A549 (cell line): Measurements from ENCODE around the gene FAM76A. TPM values are rescaled to one million over a fixed set of nuclear protein-coding genes. Genes with fewer than 3 reads are reported as not detected.

ENCODE experiments used
- ATAC-seq, 2 experiments: fragments of 200-7000 bp in 1 of 2; fragments of >200 bp in 1 of 2; cut with Nextera tagmentation in 1 of 2; cut with Tn5 transposase in 1 of 2; 3 replicates each; pipeline versions ENCODE4 v1.8.0 to v1.9.1; 2018 to 2020; ENCODE audit warnings: mild to moderate bottlenecking in 1 of 2, moderate library complexity in 1 of 2
- CTCF ChIA-PET: fragments of 300-600 bp; sonication (Branson Sonifier 250); formaldehyde crosslinking; extraction: SDS; loops from one replicate; lab custom pipeline; 2021; ENCODE audit warnings: antibody characterized with exemption, inconsistent platforms; lab: Yijun Ruan, JAX
- POLR2A ChIA-PET: fragments of 350-600 bp; formaldehyde crosslinking; extraction: SDS; loops from one replicate; lab custom pipeline; 2021; ENCODE audit warnings: antibody characterized with exemption, inconsistent platforms; lab: Yijun Ruan, JAX
- DNase-seq, 2 experiments: peaks; one replicate each; pipeline versions ENCODE4 v3.0.0 to v3.0.0-alpha.2; 2011 to 2016; ENCODE audit warnings: low read depth in 1 of 2, low spot score in 1 of 2
- FAIRE-seq: peaks from 2 replicates; lab custom pipeline; 2011; peaks lifted over from hg19 to GRCh38; lab: Jason Lieb, UNC
- H3K27ac ChIP-seq, 2 experiments: fragments of >200 bp; sonication (Bioruptor Twin); formaldehyde crosslinking; 3 replicates each; pipeline ENCODE4 v1.5.1; 2016 to 2017
- H3K4me1 ChIP-seq: fragments of >200 bp; sonication (Bioruptor Twin); formaldehyde crosslinking; 3 replicates; pipeline ENCODE4 v1.6.1; 2016
- H3K4me2 ChIP-seq: fragments of >200 bp; sonication (Bioruptor Twin); formaldehyde crosslinking; 3 replicates; pipeline ENCODE4 v1.6.1; 2016
- H3K4me3 ChIP-seq: fragments of >200 bp; sonication (Bioruptor Twin); formaldehyde crosslinking; 3 replicates; pipeline ENCODE4 v1.5.1; 2016
- H3K9me3 ChIP-seq: fragments of >200 bp; sonication (Bioruptor Twin); formaldehyde crosslinking; 3 replicates; pipeline ENCODE4 v1.6.1; 2016
- ATOH8 ChIP-seq: fragments of 250-450 bp; sonication (Bioruptor Pico); IDR thresholded peaks from 2 replicates; pipeline ENCODE4 v1.5.0; 2020; ENCODE audit warnings: low read depth, mild to moderate bottlenecking, moderate library complexity
- BCL3 ChIP-seq: fragments of >200 bp; sonication (Bioruptor Twin); formaldehyde crosslinking; IDR thresholded peaks from 3 replicates; pipeline ENCODE4 v1.6.1; 2016
- BHLHE40 ChIP-seq: IDR thresholded peaks from 2 replicates; pipeline ENCODE4 v1.6.1; 2012; ENCODE audit warnings: low read depth, low read length, inconsistent platforms
- CBX8 ChIP-seq: fragments of 200-600 bp; sonication (generic); IDR thresholded peaks from 2 replicates; pipeline ENCODE4 v1.6.1; 2016
- CEBPB ChIP-seq, 2 experiments: fragments of >200 bp in 1 of 2; sonication (Bioruptor Twin) in 1 of 2; formaldehyde crosslinking in 1 of 2; IDR thresholded peaks; 2 replicates each; pipeline ENCODE4 v1.6.1; 2012 to 2016
- E2F6 ChIP-seq: IDR thresholded peaks from 2 replicates; pipeline ENCODE4 v1.6.1; 2012; ENCODE audit warnings: low read depth, borderline replicate concordance
- EHF ChIP-seq: fragments of 250-450 bp; sonication (Bioruptor Pico); IDR thresholded peaks from 2 replicates; pipeline ENCODE4 v1.5.0; 2020; ENCODE audit warnings: mild to moderate bottlenecking
- GATA3 ChIP-seq: IDR thresholded peaks from 2 replicates; pipeline ENCODE4 v1.6.1; 2012; ENCODE audit warnings: borderline replicate concordance
- HDAC2 ChIP-seq: fragments of 200-600 bp; sonication (generic); IDR thresholded peaks from 2 replicates; pipeline ENCODE4 v1.6.1; 2016
- HMGXB4 ChIP-seq: fragments of 250-450 bp; sonication (Bioruptor Pico); IDR thresholded peaks from 2 replicates; pipeline ENCODE4 v1.5.0; 2021; ENCODE audit warnings: mild to moderate bottlenecking, moderate library complexity, borderline replicate concordance
- HOXA7 ChIP-seq: fragments of 250-450 bp; sonication (Bioruptor Pico); IDR thresholded peaks from 2 replicates; pipeline ENCODE4 v1.5.0; 2020; ENCODE audit warnings: mild to moderate bottlenecking, moderate library complexity
- KDM1A ChIP-seq: fragments of 200-600 bp; sonication (generic); IDR thresholded peaks from 2 replicates; pipeline ENCODE4 v1.6.1; 2016; ENCODE audit warnings: low read depth, mild to moderate bottlenecking
- NR3C1 ChIP-seq: fragments of >200 bp; sonication (Bioruptor Twin); formaldehyde crosslinking; IDR thresholded peaks from 3 replicates; pipeline ENCODE4 v1.6.1; 2017
- PBX3 ChIP-seq: IDR thresholded peaks from 2 replicates; pipeline ENCODE4 v1.6.1; 2012
- PHF8 ChIP-seq: fragments of 200-600 bp; sonication (generic); IDR thresholded peaks from 2 replicates; pipeline ENCODE4 v1.6.1; 2016; ENCODE audit warnings: low read depth, mild to moderate bottlenecking, antibody characterized with exemption, moderate library complexity, borderline replicate concordance
- POLR2A ChIP-seq: IDR thresholded peaks from 2 replicates; pipeline ENCODE4 v1.6.1; 2012; ENCODE audit warnings: mild to moderate bottlenecking, low read length
- POLR2AphosphoS2 ChIP-seq: conservative IDR thresholded peaks from 2 replicates; pipeline ENCODE4 v1.6.1; 2012; ENCODE audit warnings: low read length, improper control_type of control experiment, inconsistent platforms
- RAD21 ChIP-seq, 2 experiments: fragments of >200 bp in 1 of 2; sonication (Bioruptor Twin) in 1 of 2; formaldehyde crosslinking in 1 of 2; IDR thresholded peaks in 1 of 2; conservative IDR thresholded peaks in 1 of 2; 2 replicates in 1 of 2; 3 replicates in 1 of 2; pipeline ENCODE4 v1.6.1; 2012 to 2018; ENCODE audit warnings: inconsistent platforms in 1 of 2
- RARB ChIP-seq: fragments of 250-450 bp; sonication (Bioruptor Pico); IDR thresholded peaks from 2 replicates; pipeline ENCODE4 v1.8.0; 2021; ENCODE audit warnings: mild to moderate bottlenecking, moderate library complexity
- RCOR1 ChIP-seq: fragments of 150-350 bp; IDR thresholded peaks from 2 replicates; pipeline ENCODE4 v1.6.1; 2014; ENCODE audit warnings: antibody characterized with exemption, low read length, low read depth
- RFX5 ChIP-seq: fragments of 450-650 bp; IDR thresholded peaks from 2 replicates; pipeline ENCODE4 v1.7.1; 2014; ENCODE audit warnings: antibody characterized with exemption, mild to moderate bottlenecking, moderate library complexity
- SREBF2 ChIP-seq: fragments of 450-650 bp; IDR thresholded peaks from 2 replicates; pipeline ENCODE4 v1.6.1; 2014; ENCODE audit warnings: mild to moderate bottlenecking, moderate library complexity
- TP53 ChIP-seq: fragments of 250-450 bp; sonication (Bioruptor Pico); IDR thresholded peaks from 2 replicates; pipeline ENCODE4 v1.5.0; 2021; ENCODE audit warnings: mild to moderate bottlenecking, moderate library complexity
- ZFP36 ChIP-seq: fragments of 450-650 bp; IDR thresholded peaks from 2 replicates; pipeline ENCODE4 v1.6.1; 2014; ENCODE audit warnings: borderline replicate concordance; ENCODE audit not compliant: partially characterized antibody
- ZNF302 ChIP-seq: fragments of 250-450 bp; sonication (Bioruptor Pico); IDR thresholded peaks from 2 replicates; pipeline ENCODE4 v1.9.0; 2021; ENCODE audit warnings: inconsistent platforms, mild to moderate bottlenecking, moderate library complexity
- ZSCAN20 ChIP-seq: fragments of 250-450 bp; sonication (Bioruptor Pico); IDR thresholded peaks from 2 replicates; pipeline ENCODE4 v1.8.0; 2022; ENCODE audit warnings: mild to moderate bottlenecking, moderate library complexity
- WGBS: methylation state at CpG from one replicate; pipeline ENCODE4 v1.1.6; 2017; ENCODE audit errors: missing lambda C conversion rate; 5-methylcytosine and 5-hydroxymethylcytosine counted together
- polyA plus RNA-seq, 4 experiments: library from polyadenylated mRNA; depleted of rRNA in 3 of 4; stranded (reverse); fragments of >200 nt; fragmentation: RNase III in 1 of 4; extraction: RNeasy Plus Mini Kit Qiagen cat#74134 plus additional on column Dnase treatment in 1 of 4; gene quantifications; 2 replicates in 3 of 4; 3 replicates in 1 of 4; pipeline ENCODE4 v1.2.3, GENCODE V29; 2011 to 2017

The FAM76A gene
- polyA plus RNA-seq, 2 of the 4 experiments (the other 2 are of a cell fraction), result 4.8 to 6.5 TPM

- H3K27ac ChIP-seq, result no peak overlapping the region
- H3K4me3 ChIP-seq, result no peak overlapping the region
- no peak for ATAC-seq
- TF ChIP-seq HDAC2 (no peak), RARB (no peak), POLR2A (no peak), CBX8 (no peak), ATOH8 (no peak), EHF (CRISPR knock-in tag) (no peak), TP53 (no peak), CEBPB (IDR thresholded peaks at IDR 0.05) (no peak), RCOR1 (no peak), RFX5 (no peak), NR3C1 (no peak), PHF8 (no peak), HOXA7 (no peak), ZNF302 (CRISPR knock-in tag) (no peak), E2F6 (no peak), PBX3 (no peak), BHLHE40 (no peak), GATA3 (no peak), POLR2AphosphoS2 (no peak), KDM1A (no peak)
- TF ChIP-seq, all 56 proteins: peak for 0
- FAIRE-seq (no peak), DNase-seq (no peak)
- ChIA-PET CTCF (interaction anchor here (1.0 kb wide), 1 partner anchor 27 kb away, joined by 3 read pairs; no protein-coding TSS in a partner anchor), POLR2A (no interaction called here)
- no peak overlapping the region for H3K4me2 ChIP-seq
- H3K9me3 ChIP-seq, result no peaks in the 10 kb centered on the region
- no peaks in the 10 kb centered on the region for H3K4me1 ChIP-seq
- WGBS, result 100% methylated on average over 1 of the region's 1 CpG
These were observed 29.5 kb downstream of the FAM76A start for GRCh38 chr1:27755286-27755685.

GRCh38 chr1:27755865-27756264 lies 30.1 kb downstream of the FAM76A start:
- Histone ChIP-seq H3K9me3 (no peaks in the 10 kb centered on the region), H3K27ac (no peak overlapping the region), H3K4me1 (no peaks in the 10 kb centered on the region), H3K4me3 (no peak overlapping the region), H3K4me2 (no peak overlapping the region)
- CTCF ChIA-PET, result no interaction called here
- POLR2A ChIA-PET, result no interaction called here
- TF ChIP-seq RAD21 (conservative IDR thresholded peaks at IDR 0.05 in 1 of 2, IDR thresholded peaks at IDR 0.05 in 1 of 2), result no peak
- no peak for TF ChIP-seq BCL3
- WGBS, result 94% methylated on average over 4 of the region's 4 CpGs
- no peak for FAIRE-seq
- ATAC-seq, result no peak
- DNase-seq, result no peak

GRCh38 chr1:27759236-27759635 lies 33.5 kb downstream of the FAM76A start:
- FAIRE-seq, result no peak
- DNase-seq, result no peak
- no peaks in the 10 kb centered on the region for H3K4me1 ChIP-seq
- no peaks in the 10 kb centered on the region for H3K9me3 ChIP-seq
- ChIA-PET POLR2A (interaction anchor here (1.1 to 1.4 kb wide), 2 partner anchors 13 to 34 kb away, joined by 3 to 4 read pairs; partner anchors contain the start of genes FAM76A and STX12), CTCF (interaction anchor here (1.0 kb wide), 1 partner anchor 14 kb away, joined by 3 read pairs; the partner anchor contains the start of gene STX12)
- no peak overlapping the region for H3K4me2 ChIP-seq
- WGBS, result 94% methylated on average over 2 of the region's 2 CpGs
- no peak overlapping the region for H3K4me3 ChIP-seq
- no peak for ATAC-seq
- TF ChIP-seq BCL3 (no peak), SREBF2 (no peak), HOXA7 (no peak), ZFP36 (no peak), HMGXB4 (CRISPR knock-in tag) (no peak), ZNF302 (CRISPR knock-in tag) (no peak), ZSCAN20 (no peak), RAD21 (conservative IDR thresholded peaks at IDR 0.05 in 1 of 2, IDR thresholded peaks at IDR 0.05 in 1 of 2) (no peak), CEBPB (IDR thresholded peaks at IDR 0.05) (no peak)
- no peak overlapping the region for H3K27ac ChIP-seq
